HG02884 (cell line): ENCODE data around the gene BCAS3.

Experiments
- ATAC-seq: cut with Tn5 transposase; IDR thresholded peaks from one replicate; pipeline ENCODE4 v1.9.1; 2021; ENCODE audit warnings: mild to moderate bottlenecking, moderate library complexity; ENCODE audit not compliant: unreplicated experiment

BCAS3 gene

DNA sequence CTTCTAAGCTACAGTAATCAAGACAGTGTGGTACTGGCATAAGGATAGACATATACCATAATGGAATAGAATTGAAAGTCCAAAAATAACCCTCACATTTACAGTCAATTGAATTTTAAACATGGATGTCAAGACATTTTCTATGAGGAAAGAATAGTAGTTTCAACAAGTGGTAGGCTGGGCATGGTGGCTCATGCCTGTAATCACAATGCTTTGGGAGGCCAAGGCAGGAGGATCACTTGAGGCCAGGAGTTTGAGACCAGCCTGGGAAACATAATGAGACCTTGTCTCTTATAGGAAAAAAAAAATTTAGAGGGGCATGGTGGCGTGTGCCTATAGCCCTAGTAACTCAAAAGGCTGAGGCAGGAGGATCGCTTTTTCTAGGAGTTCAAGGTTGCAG, 599.2 kb downstream of the BCAS3 start:
- no peak for ATAC-seq

DNA sequence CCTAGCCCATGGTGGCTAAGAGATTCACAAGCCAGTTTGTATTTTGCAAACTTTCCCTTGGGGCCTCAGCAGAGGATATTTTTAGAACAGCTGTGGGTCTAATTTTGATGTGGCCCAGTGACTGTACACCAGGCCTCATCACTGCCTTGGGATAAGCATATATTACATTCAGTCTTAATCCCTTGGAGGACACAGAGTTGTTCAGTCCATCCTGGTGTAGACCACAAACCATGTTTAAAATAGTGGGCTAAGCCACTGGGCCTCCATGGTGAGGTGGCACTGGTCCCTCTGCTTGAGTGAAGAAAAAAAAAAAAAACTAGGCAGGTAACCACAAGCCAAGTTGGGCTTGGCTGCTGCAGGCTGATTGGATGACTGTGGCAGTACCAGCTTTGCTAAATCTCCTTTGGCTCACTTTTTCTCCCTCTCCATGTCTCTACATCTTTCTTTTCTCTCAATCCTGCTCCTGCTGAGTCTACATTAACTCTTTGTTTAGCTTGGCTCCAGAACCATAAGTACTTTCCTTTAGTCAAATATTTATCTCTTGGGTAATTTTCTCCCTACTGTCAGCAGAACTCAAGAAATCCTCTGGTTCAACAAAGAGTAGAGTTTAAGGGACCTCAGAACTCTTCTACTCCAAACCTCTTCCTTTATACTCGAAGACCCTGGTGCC, 602.0 kb downstream of the BCAS3 start:
- ATAC-seq, result no peak

GRCh38 chr17:61280338-61280737, 602.7 kb downstream of the BCAS3 start:
- no peak for ATAC-seq

DNA sequence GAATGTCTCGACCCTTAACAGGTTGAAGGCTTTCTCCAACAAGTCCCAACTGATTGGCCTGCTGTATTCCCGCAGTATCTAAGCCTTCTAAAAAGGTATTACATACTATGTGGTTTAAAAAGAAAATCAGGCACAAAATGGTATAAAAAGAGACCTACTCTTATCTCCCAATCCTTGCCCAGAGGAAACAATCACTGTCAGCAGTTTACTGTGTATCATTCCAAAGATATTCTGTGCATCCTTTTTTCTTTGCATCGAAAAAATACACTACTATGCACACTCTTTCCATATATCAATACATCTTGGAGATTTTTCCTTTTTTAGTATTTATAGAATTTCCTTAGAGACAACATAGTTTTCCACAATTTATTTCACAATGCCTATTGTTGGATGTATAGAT, 603.2 kb downstream of the BCAS3 start:
- no peak for ATAC-seq

GRCh38 chr17:61282377-61282776, 604.7 kb downstream of the BCAS3 start:
- no peak for ATAC-seq

GRCh38 chr17:61283043-61283442, 605.4 kb downstream of the BCAS3 start:
- no peak for ATAC-seq

- no peak for ATAC-seq
Measured at GRCh38 chr17:61284174-61284573, 606.5 kb downstream of the BCAS3 start.

- ATAC-seq, result no peak
Measured at GRCh38 chr17:61284746-61285145, 607.1 kb downstream of the BCAS3 start.

- ATAC-seq, result no peak
Measured at GRCh38 chr17:61285526-61286320, 608.1 kb downstream of the BCAS3 start.

DNA sequence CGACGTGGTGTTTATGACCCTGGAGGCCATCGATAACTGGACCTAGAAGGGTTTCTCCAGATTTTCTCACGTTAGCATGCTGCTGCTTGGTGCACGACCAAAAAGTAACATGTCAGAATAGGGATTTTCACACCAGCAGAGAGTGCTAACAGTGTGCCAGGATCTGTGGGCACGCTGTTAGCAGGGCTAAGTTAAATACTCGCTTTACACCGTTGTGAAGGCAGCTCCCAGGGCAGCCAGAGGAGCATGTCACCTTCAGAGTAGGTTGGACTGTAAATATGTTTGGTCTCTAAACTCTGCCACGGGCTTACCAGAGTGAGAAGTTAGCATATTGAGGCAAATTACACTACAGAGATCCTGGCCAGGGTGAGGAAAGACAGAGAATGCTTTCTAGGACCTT, 608.8 kb downstream of the BCAS3 start:
- no peak for ATAC-seq

- ATAC-seq, result no peak
Measured at GRCh38 chr17:61289408-61290385, 612.0 kb downstream of the BCAS3 start.

GRCh38 chr17:61291451-61292285, 614.0 kb downstream of the BCAS3 start:
- ATAC-seq, result no peak

DNA sequence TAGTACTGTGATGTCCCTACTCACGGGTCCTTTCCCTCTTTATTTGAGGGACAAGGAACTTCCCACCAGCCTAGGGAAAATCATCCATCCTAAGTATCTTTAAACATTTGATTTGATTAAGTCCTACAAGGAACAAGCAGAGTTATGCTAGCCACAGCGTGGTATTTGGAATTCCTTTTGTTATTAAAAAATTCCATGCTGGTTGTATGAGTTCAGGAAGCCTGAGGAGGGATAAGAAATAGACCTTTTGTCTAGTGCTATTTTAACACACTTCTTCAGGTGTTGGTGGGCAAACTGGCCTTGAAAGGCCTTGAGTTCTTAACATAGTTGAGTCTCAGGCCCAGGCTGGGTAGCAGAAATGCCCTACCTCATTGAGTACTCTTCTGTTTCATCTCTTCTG, 616.6 kb downstream of the BCAS3 start:
- no peak for ATAC-seq

GRCh38 chr17:61294777-61295176, 617.1 kb downstream of the BCAS3 start:
- ATAC-seq, result no peak

DNA sequence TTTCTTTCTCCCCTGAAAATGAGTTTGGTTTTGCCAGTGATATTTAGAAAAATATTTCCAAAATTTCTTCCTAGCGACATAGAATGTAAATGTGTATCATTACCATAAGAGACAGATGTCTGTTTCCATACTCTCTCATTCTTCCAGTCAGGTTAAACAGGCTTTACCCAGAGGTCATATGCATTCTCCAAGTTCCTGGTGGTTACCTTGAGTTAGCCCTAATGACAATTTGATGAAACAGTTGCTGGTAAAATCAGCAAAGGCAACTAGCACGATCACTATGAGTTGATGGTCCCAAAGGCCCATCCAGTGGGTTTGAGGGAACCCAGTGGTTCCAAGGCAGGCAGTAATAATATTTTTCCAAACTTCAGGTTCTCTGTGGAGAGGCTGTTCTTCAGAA, 618.4 kb downstream of the BCAS3 start:
- ATAC-seq, result no peak

- no peak for ATAC-seq
Measured at GRCh38 chr17:61299517-61300513, 622.2 kb downstream of the BCAS3 start.

- ATAC-seq, result no peak
Measured at GRCh38 chr17:61302953-61303816, 625.5 kb downstream of the BCAS3 start.

- no peak for ATAC-seq
Measured at GRCh38 chr17:61303817-61304096, 626.1 kb downstream of the BCAS3 start.

GRCh38 chr17:61305024-61305423, 627.4 kb downstream of the BCAS3 start:
- ATAC-seq, result no peak
